LHCN-M2 (cell line): ENCODE data around the gene ACSL6. TPM values are rescaled to one million over a fixed set of nuclear protein-coding genes. Genes with fewer than 3 reads are reported as not detected.

Source experiments
- DNase-seq: peaks from one replicate; pipeline ENCODE4 v3.0.0-alpha.2; 2012; ENCODE audit warnings: low read depth
- total RNA-seq: library from RNA; depleted of rRNA; stranded (reverse); fragments of >200 nt; gene quantifications from 2 replicates; pipeline ENCODE4 v1.2.3, GENCODE V29; 2014

The ACSL6 gene
- total RNA-seq, 1 experiment from 2014 or later = not detected

GRCh38 chr5:132049559-132049958 lies 38.1 kb upstream of the ACSL6 start:
- DNase-seq = no peak

- DNase-seq = no peak
Observed at GRCh38 chr5:132049093-132049492, 37.6 kb upstream of the ACSL6 start.

- no peak for DNase-seq
Observed at GRCh38 chr5:132046880-132047299, 35.4 kb upstream of the ACSL6 start.

- DNase-seq = no peak
Observed at GRCh38 chr5:132044207-132044606, 32.7 kb upstream of the ACSL6 start.

- no peak for DNase-seq
Observed at GRCh38 chr5:132037353-132037752, 25.9 kb upstream of the ACSL6 start.

GRCh38 chr5:132033122-132033521 lies 21.7 kb upstream of the ACSL6 start:
- no peak for DNase-seq

- no peak for DNase-seq
Observed at GRCh38 chr5:132032196-132032595, 20.7 kb upstream of the ACSL6 start.

GRCh38 chr5:132030610-132031009 lies 19.2 kb upstream of the ACSL6 start:
- no peak for DNase-seq

- DNase-seq = no peak
Observed at GRCh38 chr5:132029609-132030330, 18.3 kb upstream of the ACSL6 start.

GRCh38 chr5:132027027-132027426 lies 15.6 kb upstream of the ACSL6 start:
- DNase-seq = no peak

- no peak for DNase-seq
Observed at GRCh38 chr5:132026516-132027008, 15.1 kb upstream of the ACSL6 start.

- no peak for DNase-seq
Observed at GRCh38 chr5:132025403-132025971, 14.0 kb upstream of the ACSL6 start.

GRCh38 chr5:132024789-132025402 lies 13.4 kb upstream of the ACSL6 start:
- DNase-seq = no peak

- no peak for DNase-seq
Observed at GRCh38 chr5:132024117-132024435, 12.6 kb upstream of the ACSL6 start.

GRCh38 chr5:132023258-132024116 lies 12.0 kb upstream of the ACSL6 start:
- DNase-seq = no peak

GRCh38 chr5:132022737-132023136 lies 11.3 kb upstream of the ACSL6 start:
- no peak for DNase-seq

- DNase-seq = no peak
Observed at GRCh38 chr5:132021654-132022053, 10.2 kb upstream of the ACSL6 start.

GRCh38 chr5:132020568-132021339 lies 9.3 kb upstream of the ACSL6 start:
- DNase-seq = no peak

GRCh38 chr5:132019857-132020555 lies 8.5 kb upstream of the ACSL6 start:
- DNase-seq = no peak

- no peak for DNase-seq
Observed at GRCh38 chr5:132019337-132019736, 7.9 kb upstream of the ACSL6 start.
